ENCODE results near the gene COL15A1. TPM values are rescaled to one million over a fixed set of nuclear protein-coding genes. Genes with fewer than 3 reads are reported as not detected.
A peak's percentile ranks its signal among the peaks of the same experiment; 100 is the strongest.

Gene COL15A1
- total RNA-seq, 1 experiment from 2014 or later = not detected

DNA sequence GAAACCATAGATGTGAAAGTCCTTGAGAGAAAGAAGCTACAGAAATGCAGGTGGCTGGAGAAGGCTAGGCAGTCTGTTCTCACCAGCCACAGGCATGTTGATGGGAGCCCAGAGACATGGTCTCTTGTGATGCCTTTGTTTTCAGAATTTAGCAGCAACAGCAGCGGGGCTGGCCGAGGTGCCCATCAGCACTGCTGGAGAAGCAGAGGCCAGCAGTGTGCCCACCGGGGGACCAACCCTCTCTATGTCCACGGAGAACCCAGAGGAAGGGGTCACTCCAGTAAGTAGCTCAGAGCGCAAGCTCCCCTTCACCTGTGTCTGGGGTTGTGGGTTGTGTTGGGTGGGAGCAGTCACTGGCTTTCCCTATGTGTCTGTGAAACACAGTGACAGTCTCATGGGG lies 59.6 kb downstream of the COL15A1 start:
- H3K27me3 ChIP-seq (ENCODE audit: insufficient read depth, low read length) = no peaks in the 10 kb centered on the region
- no peak overlapping the region for H3K9ac ChIP-seq (ENCODE audit: extremely low read depth, insufficient read length, low read length)
- Mint-ChIP-seq H3K36me3 (ENCODE audit: insufficient read depth in 1 of 3, low read depth in 3 of 3) (peaks cover 0 to 2% (median 0%) of the 10 kb centered on the region in 3 experiments; a peak in 3 of 7 replicates), H3K4me1 (peaks cover 25 to 27% of the 10 kb centered on the region in 2 experiments), H3K27me3 (ENCODE audit: low read depth) (peaks cover 3% of the 10 kb centered on the region; the same call in 1 of the 2 replicates), H3K9me3 (peaks cover 10 to 11% of the 10 kb centered on the region in 2 experiments), H3K4me3 (no peak overlapping the region), H3K27ac (no peak overlapping the region)
- H3K9me3 ChIP-seq (ENCODE audit: control insufficient read depth, low read depth, low read length) = no peaks in the 10 kb centered on the region
- no peak overlapping the region for H2BK12ac ChIP-seq (ENCODE audit: insufficient read length, low read depth, low read length)
- no peak overlapping the region for H2BK5ac ChIP-seq (ENCODE audit: insufficient read length, low read length)
- H3K14ac ChIP-seq (ENCODE audit: insufficient read depth, low read length) = no peak overlapping the region
- H4K5ac ChIP-seq (ENCODE audit: insufficient read length, low read depth, low read length) = no peak overlapping the region
- H4K20me1 ChIP-seq (ENCODE audit: control insufficient read depth, insufficient read depth, insufficient read length) = no peaks in the 10 kb centered on the region
- no peak overlapping the region for H4K8ac ChIP-seq (replicated peaks; ENCODE audit: insufficient read length, low read depth, low read length)
- no peaks in the 10 kb centered on the region for H3K79me2 ChIP-seq (ENCODE audit: insufficient read depth, low read length)
- no peak overlapping the region for H2BK120ac ChIP-seq (ENCODE audit: low read depth, low read length, poor library complexity, severe bottlenecking)
- H3K4ac ChIP-seq (ENCODE audit: low read depth, low read length) = no peak overlapping the region
- no peak for TF ChIP-seq CTCF (conservative IDR thresholded peaks at IDR 0.05)
- no peak overlapping the region for H3K27ac ChIP-seq (ENCODE audit: insufficient read length, low read depth, low read length)
- no peak overlapping the region for H2AK5ac ChIP-seq (ENCODE audit: insufficient read length, low read length)
- H3K4me1 ChIP-seq (ENCODE audit: insufficient read depth, low read length) = no peaks in the 10 kb centered on the region
- H3K23me2 ChIP-seq (ENCODE audit: insufficient read length, low read depth, low read length, poor library complexity, severe bottlenecking) = no peaks in the 10 kb centered on the region
- DNase-seq = peak; percentile 6
- no CpG with 5 or more reads among the region's 5 CpGs for WGBS (ENCODE audit: extremely low coverage, insufficient read length, low lambda C conversion rate)
- no peak overlapping the region for H3K56ac ChIP-seq (ENCODE audit: insufficient read length, low read depth, low read length)
- H3T11ph ChIP-seq (ENCODE audit: low read length) = no peak overlapping the region
- no peak overlapping the region for H2AFZ ChIP-seq (ENCODE audit: low read length)
- H2BK20ac ChIP-seq (ENCODE audit: low read depth, low read length, poor library complexity, severe bottlenecking) = no peak overlapping the region
- H4K91ac ChIP-seq (ENCODE audit: insufficient read length, low read depth, low read length) = no peak overlapping the region
- H2BK15ac ChIP-seq (ENCODE audit: low read depth, low read length) = no peak overlapping the region
- no peak overlapping the region for H3K4me2 ChIP-seq (ENCODE audit: insufficient read depth, insufficient read length, low read length)
- H3K79me1 ChIP-seq (ENCODE audit: insufficient read depth, low read depth, low read length, poor library complexity, severe bottlenecking) = no peaks in the 10 kb centered on the region
- H3K18ac ChIP-seq (ENCODE audit: insufficient read length, low read depth, low read length) = no peak overlapping the region
- no peak overlapping the region for H3K23ac ChIP-seq (ENCODE audit: insufficient read length, low read depth, low read length)
